ENCODE measurements around the gene EBLN2. TPM values are rescaled to one million over a fixed set of nuclear protein-coding genes. Genes with fewer than 3 reads are reported as not detected.

EBLN2 gene
- total and polyA plus RNA-seq, 2 experiments from 2014 or later: 4.8 to 5.1 TPM

GRCh38 chr3:73080216-73080966, 18.9 kb downstream of the EBLN2 start:
- Histone ChIP-seq H3K4me1 (ENCODE audit: low read depth) (no peaks in the 10 kb centered on the region), H3K27ac (no peak overlapping the region), H3K36me3 (no peaks in the 10 kb centered on the region), H3K4me3 (no peak overlapping the region), H3K27me3 (no peaks in the 10 kb centered on the region), H3K9me3 (ENCODE audit: low read depth) (no peaks in the 10 kb centered on the region)
- DNase-seq (ENCODE audit: low read depth in 1 of 2, low spot score in 1 of 2): peak in 1 of 2 donors; percentile 41
- TF ChIP-seq CTCF (IDR thresholded peaks at IDR 0.05; ENCODE audit: low read depth, low read length): no peak

- no peak for DNase-seq (ENCODE audit: low read depth in 1 of 2, low spot score in 1 of 2)
- H3K27ac ChIP-seq: no peak overlapping the region
- H3K27me3 ChIP-seq: no peaks in the 10 kb centered on the region
- H3K9me3 ChIP-seq (ENCODE audit: low read depth): no peaks in the 10 kb centered on the region
- no peak for TF ChIP-seq CTCF (IDR thresholded peaks at IDR 0.05; ENCODE audit: low read depth, low read length)
- H3K4me3 ChIP-seq: no peak overlapping the region
- no peaks in the 10 kb centered on the region for H3K4me1 ChIP-seq (ENCODE audit: low read depth)
- H3K36me3 ChIP-seq: no peaks in the 10 kb centered on the region
These were observed 19.7 kb downstream of the EBLN2 start for GRCh38 chr3:73081140-73081539.

GRCh38 chr3:73084170-73084569, 22.7 kb downstream of the EBLN2 start:
- DNase-seq (ENCODE audit: low read depth in 1 of 2, low spot score in 1 of 2): no peak
- Histone ChIP-seq H3K27me3 (no peaks in the 10 kb centered on the region), H3K9me3 (ENCODE audit: low read depth) (no peaks in the 10 kb centered on the region), H3K27ac (no peak overlapping the region), H3K4me3 (no peak overlapping the region), H3K36me3 (no peaks in the 10 kb centered on the region), H3K4me1 (ENCODE audit: low read depth) (no peaks in the 10 kb centered on the region)
- TF ChIP-seq CTCF (IDR thresholded peaks at IDR 0.05; ENCODE audit: low read depth, low read length): no peak

- Histone ChIP-seq H3K27ac (no peak overlapping the region), H3K9me3 (ENCODE audit: low read depth) (no peaks in the 10 kb centered on the region), H3K4me3 (no peak overlapping the region), H3K27me3 (no peaks in the 10 kb centered on the region), H3K4me1 (ENCODE audit: low read depth) (no peaks in the 10 kb centered on the region), H3K36me3 (no peaks in the 10 kb centered on the region)
- peak; percentile 58 to 59 for DNase-seq (ENCODE audit: low read depth in 1 of 2, low spot score in 1 of 2)
- peak; percentile 62 for TF ChIP-seq CTCF (IDR thresholded peaks at IDR 0.05; ENCODE audit: low read depth, low read length)
These were observed 24.6 kb downstream of the EBLN2 start for GRCh38 chr3:73086071-73086494.

GRCh38 chr3:73094129-73094528, 32.7 kb downstream of the EBLN2 start:
- Histone ChIP-seq H3K36me3 (no peaks in the 10 kb centered on the region), H3K4me1 (ENCODE audit: low read depth) (peaks cover 6% of the 10 kb centered on the region), H3K27ac (no peak overlapping the region), H3K9me3 (ENCODE audit: low read depth) (no peaks in the 10 kb centered on the region), H3K27me3 (no peaks in the 10 kb centered on the region), H3K4me3 (no peak overlapping the region)
- peak; percentile 13 for TF ChIP-seq CTCF (IDR thresholded peaks at IDR 0.05; ENCODE audit: low read depth, low read length)
- no peak for DNase-seq (ENCODE audit: low read depth in 1 of 2, low spot score in 1 of 2)
